Caco-2 (cell line): Measurements from ENCODE around the gene STAU1. TPM values are rescaled to one million over a fixed set of nuclear protein-coding genes. Genes with fewer than 3 reads are reported as not detected.

Source experiments
- BruUV-seq: library from RNA; stranded (reverse); fragments of 400-500 nt; replicated peaks from 2 replicates; lab custom pipeline; 2021; lab: Mats Ljungman, UMichigan
- CTCF ChIA-PET: fragments of 300-600 bp; sonication (Branson Sonifier 250); formaldehyde crosslinking; loops from one replicate; lab custom pipeline; 2022; ENCODE audit warnings: antibody characterized with exemption; lab: Charles Lee
- POLR2A ChIA-PET: fragments of 300-600 bp; sonication (Branson Sonifier 250); formaldehyde crosslinking; loops from one replicate; lab custom pipeline; 2022; ENCODE audit warnings: antibody characterized with exemption; lab: Charles Lee
- DNase-seq, 2 experiments: peaks; one replicate each; pipeline versions ENCODE4 v3.0.0 to v3.0.0-alpha.2; 2020 to 2022
- H3K27me3 ChIP-seq: replicated peaks from 2 replicates; pipeline ENCODE4 v1.6.0; 2011; ENCODE audit warnings: low read length; ENCODE audit not compliant: control insufficient read depth, insufficient read depth
- H3K36me3 ChIP-seq: 2 replicates; pipeline ENCODE4 v1.5.1; 2011; ENCODE audit warnings: low read length; ENCODE audit not compliant: control insufficient read depth, insufficient read depth
- H3K4me1 ChIP-seq: fragments of 250-450 bp; sonication (Bioruptor Pico); 2 replicates; pipeline ENCODE4 v1.5.1; 2020; ENCODE audit warnings: mild to moderate bottlenecking
- H3K4me3 ChIP-seq: 2 replicates; pipeline ENCODE4 v1.5.1; 2011; ENCODE audit warnings: low read depth, mild to moderate bottlenecking, control low read depth, low read length
- H3K9me3 ChIP-seq: fragments of 250-450 bp; sonication (Bioruptor Pico); 2 replicates; pipeline ENCODE4 v1.5.1; 2020; ENCODE audit warnings: mild to moderate bottlenecking, moderate library complexity
- H3K27ac Mint-ChIP-seq: one replicate; pipeline ENCODE4 v1.8.0; 2022; ENCODE audit warnings: mixed read lengths; ENCODE audit not compliant: unreplicated experiment
- H3K27me3 Mint-ChIP-seq: one replicate; pipeline ENCODE4 v1.8.0; 2022; ENCODE audit warnings: mixed read lengths; ENCODE audit not compliant: insufficient read depth, unreplicated experiment
- H3K36me3 Mint-ChIP-seq: one replicate; pipeline ENCODE4 v1.8.0; 2022; ENCODE audit warnings: mild to moderate bottlenecking, mixed read lengths; ENCODE audit not compliant: insufficient read depth, unreplicated experiment
- H3K4me1 Mint-ChIP-seq: one replicate; pipeline ENCODE4 v1.8.0; 2022; ENCODE audit warnings: low read depth, mixed read lengths; ENCODE audit not compliant: unreplicated experiment
- H3K4me3 Mint-ChIP-seq: one replicate; pipeline ENCODE4 v1.8.0; 2022; ENCODE audit warnings: mild to moderate bottlenecking, moderate library complexity, mixed read lengths; ENCODE audit not compliant: unreplicated experiment
- H3K9me3 Mint-ChIP-seq: one replicate; pipeline ENCODE4 v1.8.0; 2022; ENCODE audit warnings: mixed read lengths; ENCODE audit not compliant: unreplicated experiment
- intact Hi-C: fragments of 100-400 bp; cut with micrococcal nuclease; formaldehyde crosslinking; loops from one replicate; pipeline ENCODE4 v1.10.0; 2022; ENCODE audit not compliant: unreplicated experiment
- total RNA-seq: library from RNA; stranded (reverse); gene quantifications from 2 replicates; pipeline ENCODE4 v1.2.3, GENCODE V29; 2022
- TF ChIP-seq, protein P1 (sequence below), 2 experiments: fragments of 200-600 bp in 1 of 2; IDR thresholded peaks; 1 replicate in 1 of 2; 2 replicates in 1 of 2; pipeline versions ENCODE4 v1.5.1 to v1.8.0; 2011 to 2022; ENCODE audit warnings: antibody characterized with exemption in 1 of 2, control low read depth in 1 of 2, inconsistent platforms in 1 of 2, low read depth in 1 of 2, low read length in 1 of 2, mild to moderate bottlenecking in 1 of 2, moderate library complexity in 1 of 2; ENCODE audit not compliant: insufficient read depth in 1 of 2, severe bottlenecking in 1 of 2, unreplicated experiment in 1 of 2

Gene STAU1
- total RNA-seq, 1 experiment from 2014 or later = 201 TPM

DNA sequence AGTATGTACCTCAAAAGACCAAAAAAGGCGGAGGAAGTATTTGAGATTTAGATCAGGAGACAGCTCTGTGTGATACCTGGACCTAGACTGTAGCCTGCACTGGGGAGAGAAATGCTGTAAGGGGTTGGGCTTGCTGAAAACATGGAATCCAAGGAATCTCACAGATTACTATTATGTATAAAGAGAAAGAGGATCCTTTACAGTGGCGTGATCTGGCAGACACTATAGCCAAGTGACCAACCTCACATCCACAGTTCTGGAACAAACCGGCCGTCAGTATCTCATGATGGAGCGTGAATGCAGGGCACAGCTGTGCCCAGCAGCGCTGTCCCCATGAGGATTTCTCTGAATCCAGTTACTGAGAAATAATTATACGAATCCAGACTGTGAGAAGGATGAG, 43.3 kb upstream of the STAU1 start:
- ChIA-PET CTCF (interaction anchor here (0.7 kb wide), 1 partner anchor 92 kb away, joined by 3 read pairs; no protein-coding TSS in a partner anchor), POLR2A (interaction anchor here (0.6 to 1.3 kb wide), 3 partner anchors 12 to 685 kb away, joined by 3 to 10 read pairs (median 5); partner anchors contain the start of gene DDX27)
- no peaks in the 10 kb centered on the region for H3K9me3 Mint-ChIP-seq
- H3K9me3 ChIP-seq = no peaks in the 10 kb centered on the region
- H3K27me3 ChIP-seq = no peaks in the 10 kb centered on the region
- peaks cover 97% of the 10 kb centered on the region for H3K36me3 Mint-ChIP-seq
- DNase-seq = no peak
- intact Hi-C loops = no loop called here
- no peak overlapping the region for H3K4me3 ChIP-seq
- TF ChIP-seq, protein P1, sequence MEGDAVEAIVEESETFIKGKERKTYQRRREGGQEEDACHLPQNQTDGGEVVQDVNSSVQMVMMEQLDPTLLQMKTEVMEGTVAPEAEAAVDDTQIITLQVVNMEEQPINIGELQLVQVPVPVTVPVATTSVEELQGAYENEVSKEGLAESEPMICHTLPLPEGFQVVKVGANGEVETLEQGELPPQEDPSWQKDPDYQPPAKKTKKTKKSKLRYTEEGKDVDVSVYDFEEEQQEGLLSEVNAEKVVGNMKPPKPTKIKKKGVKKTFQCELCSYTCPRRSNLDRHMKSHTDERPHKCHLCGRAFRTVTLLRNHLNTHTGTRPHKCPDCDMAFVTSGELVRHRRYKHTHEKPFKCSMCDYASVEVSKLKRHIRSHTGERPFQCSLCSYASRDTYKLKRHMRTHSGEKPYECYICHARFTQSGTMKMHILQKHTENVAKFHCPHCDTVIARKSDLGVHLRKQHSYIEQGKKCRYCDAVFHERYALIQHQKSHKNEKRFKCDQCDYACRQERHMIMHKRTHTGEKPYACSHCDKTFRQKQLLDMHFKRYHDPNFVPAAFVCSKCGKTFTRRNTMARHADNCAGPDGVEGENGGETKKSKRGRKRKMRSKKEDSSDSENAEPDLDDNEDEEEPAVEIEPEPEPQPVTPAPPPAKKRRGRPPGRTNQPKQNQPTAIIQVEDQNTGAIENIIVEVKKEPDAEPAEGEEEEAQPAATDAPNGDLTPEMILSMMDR (IDR thresholded peaks at IDR 0.05; ENCODE audit: insufficient read depth in 1 of 2, low read depth in 1 of 2, low read length in 1 of 2, severe bottlenecking in 1 of 2, unreplicated experiment in 1 of 2) = no peak
- H3K36me3 ChIP-seq = peaks cover 22% of the 10 kb centered on the region
- no peaks in the 10 kb centered on the region for H3K27me3 Mint-ChIP-seq
- H3K4me1 Mint-ChIP-seq = peaks cover 19% of the 10 kb centered on the region
- BruUV-seq = TSS peak; percentile 11
- no peak overlapping the region for H3K4me3 Mint-ChIP-seq
- H3K27ac Mint-ChIP-seq = peak overlapping the region; percentile 22
- peaks cover 22% of the 10 kb centered on the region for H3K4me1 ChIP-seq

GRCh38 chr20:49230561-49231133, 42.5 kb upstream of the STAU1 start:
- CTCF ChIA-PET = interaction anchor here (0.6 to 2.2 kb wide), 8 partner anchors 11 to 472 kb away, joined by 3 to 22 read pairs (median 4); partner anchors contain the start of gene DDX27
- peak overlapping the region; percentile 22 for H3K27ac Mint-ChIP-seq

GRCh38 chr20:49230021-49230420, 41.9 kb upstream of the STAU1 start:
- intact Hi-C loops = no loop called here
- Mint-ChIP-seq H3K36me3 (peaks cover 97% of the 10 kb centered on the region), H3K9me3 (no peaks in the 10 kb centered on the region), H3K4me1 (peaks cover 19% of the 10 kb centered on the region), H3K27ac (no peak overlapping the region), H3K4me3 (no peak overlapping the region), H3K27me3 (no peaks in the 10 kb centered on the region)
- Histone ChIP-seq H3K4me1 (peaks cover 22% of the 10 kb centered on the region), H3K36me3 (peaks cover 27% of the 10 kb centered on the region), H3K4me3 (no peak overlapping the region), H3K9me3 (no peaks in the 10 kb centered on the region), H3K27me3 (no peaks in the 10 kb centered on the region)
- TF ChIP-seq, protein P1 (IDR thresholded peaks at IDR 0.05; ENCODE audit: insufficient read depth in 1 of 2, low read depth in 1 of 2, low read length in 1 of 2, severe bottlenecking in 1 of 2, unreplicated experiment in 1 of 2) = no peak
- no peak for DNase-seq
- CTCF ChIA-PET = interaction anchor here (1.0 to 2.2 kb wide), 2 partner anchors 11 to 16 kb away, joined by 14 to 22 read pairs; partner anchors contain the start of gene DDX27
- no TSS peak for BruUV-seq
- POLR2A ChIA-PET = interaction anchor here (1.3 kb wide), 1 partner anchor 11 kb away, joined by 10 read pairs; the partner anchor contains the start of gene DDX27

More at GRCh38 chr20:49230561-49231133, 42.5 kb upstream of the STAU1 start:
- intact Hi-C loops = no loop called here
- Histone ChIP-seq H3K4me1 (peaks cover 22% of the 10 kb centered on the region), H3K4me3 (no peak overlapping the region), H3K9me3 (no peaks in the 10 kb centered on the region), H3K27me3 (no peaks in the 10 kb centered on the region), H3K36me3 (peaks cover 23% of the 10 kb centered on the region)
- Mint-ChIP-seq H3K4me1 (peaks cover 19% of the 10 kb centered on the region), H3K4me3 (no peak overlapping the region), H3K9me3 (no peaks in the 10 kb centered on the region), H3K27me3 (no peaks in the 10 kb centered on the region), H3K36me3 (peaks cover 97% of the 10 kb centered on the region)
- TF ChIP-seq, protein P1 (IDR thresholded peaks at IDR 0.05; ENCODE audit: insufficient read depth in 1 of 2, low read depth in 1 of 2, low read length in 1 of 2, severe bottlenecking in 1 of 2, unreplicated experiment in 1 of 2) = no peak
- POLR2A ChIA-PET = interaction anchor here (0.6 to 1.3 kb wide), 4 partner anchors 12 to 685 kb away, joined by 3 to 10 read pairs (median 3); partner anchors contain the start of gene DDX27
- DNase-seq = peak; percentile 85 to 92
- no TSS peak for BruUV-seq
